Measurements from ENCODE around the gene TTLL1. TPM values are rescaled to one million over a fixed set of nuclear protein-coding genes. Genes with fewer than 3 reads are reported as not detected.
"Not testable (repeated sequence)": the region's sequence is repeated elsewhere in the genome, so short reads cannot be mapped to it uniquely, and the experiment has no call there.

The TTLL1 gene
- polyA plus RNA-seq, 4 donors: 13.1 to 20.9 (median 17.3) TPM

DNA sequence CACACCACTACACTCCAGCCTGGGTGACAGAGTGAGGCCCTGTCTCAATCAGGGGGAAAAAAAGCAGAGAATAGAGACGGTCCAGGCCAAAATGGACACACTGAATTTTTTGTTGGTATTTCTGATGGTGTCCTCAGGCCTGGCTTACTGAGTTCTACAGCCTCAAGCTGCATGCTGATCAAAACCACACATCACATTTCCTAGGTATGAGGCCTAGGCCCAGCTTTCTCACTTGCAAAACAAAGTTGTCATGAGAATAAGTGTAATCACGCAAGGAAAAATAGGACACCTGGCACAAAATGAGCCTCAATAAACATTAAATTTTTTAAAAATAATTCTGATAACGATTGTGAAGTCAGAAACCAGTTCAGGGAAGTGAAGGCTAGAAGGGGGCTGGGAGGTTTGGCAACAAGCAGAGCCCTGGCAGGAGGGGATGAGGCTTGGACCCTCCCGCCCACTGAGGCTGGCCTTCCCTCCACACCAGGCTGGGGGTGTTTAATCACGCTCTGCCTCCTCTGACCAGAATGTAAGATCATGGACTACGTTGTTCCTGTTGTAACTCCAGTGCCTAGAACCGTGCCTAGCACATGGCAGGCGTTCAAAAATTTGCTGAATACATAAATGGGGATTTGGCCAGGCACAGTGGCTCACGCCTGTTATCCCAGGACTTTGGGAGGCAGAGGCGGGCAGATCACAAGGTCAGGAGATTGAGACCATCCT lies 92.4 kb downstream of the TTLL1 start:
- no peak for DNase-seq (ENCODE audit: low read depth in 4 of 4, low spot score in 3 of 4)

DNA sequence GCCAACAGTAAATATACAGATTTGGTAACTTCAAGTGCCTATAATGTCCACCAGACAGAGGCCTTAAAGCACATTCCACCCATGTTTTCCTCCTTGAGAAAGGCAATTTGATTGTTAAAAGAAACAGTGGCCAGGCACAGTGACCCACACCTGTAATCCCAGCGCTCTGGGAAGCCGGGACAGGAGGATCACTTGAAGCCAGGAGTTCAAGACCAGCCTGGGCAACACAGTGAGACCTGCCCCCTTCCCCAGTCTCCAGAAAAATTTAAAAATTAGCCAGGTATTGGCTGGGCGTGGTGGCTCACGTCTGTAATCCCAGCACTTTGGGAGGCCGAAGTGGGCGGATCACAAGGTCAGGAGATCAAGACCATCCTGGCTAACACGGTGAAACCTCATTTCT lies 93.5 kb downstream of the TTLL1 start:
- DNase-seq (ENCODE audit: low read depth in 4 of 4, low spot score in 3 of 4): not testable (repeated sequence)

DNA sequence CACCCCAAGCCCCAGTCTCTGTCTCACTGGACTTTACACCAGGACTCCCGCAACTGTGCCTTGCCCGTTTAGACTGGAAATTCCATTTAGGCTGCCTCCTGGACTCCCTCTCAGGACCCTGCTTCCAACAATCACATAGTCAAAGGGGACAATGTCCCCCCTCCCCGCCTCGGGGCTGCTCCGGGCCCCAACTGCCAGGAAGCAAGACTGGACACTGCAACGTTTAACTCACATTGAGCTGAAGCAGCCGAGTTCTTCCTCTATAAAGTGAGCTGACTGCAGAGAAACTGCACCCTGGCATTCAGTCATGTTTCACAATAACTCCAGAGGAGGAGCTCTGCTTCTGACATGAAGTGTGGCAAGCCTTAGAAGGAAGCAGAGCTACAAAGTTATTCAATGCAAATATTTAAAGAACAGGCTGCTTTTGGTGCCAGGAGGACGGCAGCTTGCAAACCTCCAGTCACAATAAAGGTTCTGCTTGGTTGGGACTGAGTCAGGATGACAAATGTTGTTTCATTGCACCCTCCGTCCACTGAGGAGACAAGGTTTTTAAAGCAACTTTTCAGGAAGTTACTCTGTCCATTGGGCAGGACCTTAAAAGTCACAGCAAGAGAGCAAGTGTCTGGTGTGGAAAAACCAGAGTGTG lies 94.2 kb downstream of the TTLL1 start:
- no peak for DNase-seq (ENCODE audit: low read depth in 4 of 4, low spot score in 3 of 4)

DNA sequence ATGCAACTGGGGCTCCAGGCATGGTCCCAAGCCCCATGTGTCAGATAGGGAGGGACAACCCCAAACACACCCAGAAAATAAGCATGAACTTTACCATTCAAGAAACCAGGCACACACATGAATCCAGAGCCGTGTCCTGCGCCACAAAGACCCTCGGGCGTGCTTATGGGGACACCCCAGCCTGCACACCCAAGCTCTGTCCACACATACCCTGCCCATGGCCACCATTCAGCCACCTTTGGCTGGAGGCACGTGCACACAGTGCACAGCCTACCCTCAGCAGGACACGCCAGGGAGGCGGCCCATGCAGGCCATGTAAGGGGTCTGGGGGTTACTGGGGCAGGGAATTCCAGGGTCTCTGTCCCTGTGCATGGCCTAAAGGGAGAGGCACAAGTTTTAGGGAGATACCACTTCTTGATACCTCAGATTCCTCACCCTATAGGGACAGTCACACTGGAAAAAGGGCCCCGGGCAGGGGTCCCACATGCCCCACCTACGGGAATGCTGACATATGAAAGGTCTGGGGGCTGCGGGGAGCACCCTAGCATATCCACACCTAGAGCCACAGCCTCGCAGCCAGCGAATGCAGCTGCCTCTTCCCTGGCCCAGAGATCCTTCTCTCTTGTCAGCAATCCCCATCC lies 94.8 kb downstream of the TTLL1 start:
- DNase-seq (ENCODE audit: low read depth in 4 of 4, low spot score in 3 of 4): no peak

DNA sequence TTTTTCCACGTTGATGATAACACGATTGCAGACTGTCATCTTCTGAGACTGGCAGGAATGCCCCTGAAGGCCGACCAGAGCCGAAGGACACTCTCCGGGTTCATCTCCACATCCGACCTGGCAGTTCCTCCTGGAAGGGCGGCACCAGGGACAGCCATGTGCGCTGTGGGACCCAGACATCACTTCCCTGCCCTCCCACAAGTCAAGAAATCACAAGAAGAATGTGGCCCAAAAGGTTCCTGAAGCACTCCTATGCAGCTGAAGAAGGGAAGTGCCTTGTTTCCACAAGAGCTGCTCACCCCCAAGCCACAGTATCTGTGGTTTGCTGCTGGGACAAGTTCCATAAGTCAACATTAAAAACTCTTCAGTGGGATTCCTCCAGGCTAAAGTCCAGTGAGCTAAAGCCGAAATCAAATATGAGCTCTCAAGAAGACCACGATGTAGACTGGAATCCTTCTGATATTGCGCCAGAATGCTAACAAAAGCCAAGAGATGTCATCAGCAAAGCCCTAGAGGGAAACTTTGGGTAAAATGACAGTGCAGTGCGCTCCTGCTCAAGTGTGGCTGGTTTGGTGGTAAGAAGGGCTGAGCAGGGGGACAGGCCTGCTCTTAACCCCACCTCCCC lies 95.4 kb downstream of the TTLL1 start:
- DNase-seq (ENCODE audit: low read depth in 4 of 4, low spot score in 3 of 4): no peak

DNA sequence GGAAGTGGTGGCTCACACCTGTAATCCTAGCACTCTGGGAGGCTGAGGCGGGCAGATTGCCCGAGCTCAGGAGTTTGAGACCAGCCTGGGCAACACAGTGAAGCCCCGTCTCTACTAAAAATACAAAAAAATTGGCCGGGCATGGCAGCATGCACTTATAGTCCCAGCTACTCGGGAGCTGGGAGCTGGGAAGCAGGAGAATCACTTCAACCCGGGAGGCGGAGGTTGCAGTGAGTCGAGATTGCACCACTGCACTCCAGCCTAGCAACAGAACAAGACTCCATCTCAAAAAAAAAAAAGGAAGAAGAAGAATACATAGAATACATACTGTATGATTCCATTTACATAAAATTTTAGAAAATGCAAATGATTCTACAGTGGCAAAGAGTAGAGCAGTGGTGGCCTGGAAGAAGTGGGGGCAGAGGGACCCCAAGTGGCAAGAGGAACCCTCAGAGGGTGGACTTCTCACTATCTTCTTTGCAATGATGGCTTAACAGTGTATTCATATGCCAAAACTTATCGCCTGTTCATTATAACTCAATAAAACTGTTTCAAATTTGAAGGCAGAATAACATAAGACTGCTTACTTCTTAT lies 96.2 kb downstream of the TTLL1 start:
- no peak for DNase-seq (ENCODE audit: low read depth in 4 of 4, low spot score in 3 of 4)

DNA sequence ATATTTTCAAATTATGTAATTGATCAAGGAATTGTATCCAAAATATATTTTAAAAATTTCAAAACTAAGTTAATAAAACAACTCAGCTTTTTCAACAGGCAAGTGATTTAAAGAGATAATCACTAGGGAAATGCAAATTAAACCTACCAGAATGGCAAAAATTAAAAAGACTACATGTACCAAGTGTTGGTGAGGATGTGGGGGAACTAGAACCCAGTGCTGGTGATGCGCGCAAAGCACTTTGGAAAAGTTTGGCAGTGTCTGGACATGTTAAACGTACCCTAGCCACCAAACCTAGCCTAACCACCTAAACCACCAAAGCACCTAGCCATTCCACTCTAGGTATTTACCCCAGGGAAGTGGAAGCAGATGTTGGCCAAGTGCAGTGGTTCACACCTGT lies 97.1 kb downstream of the TTLL1 start:
- DNase-seq (ENCODE audit: low read depth in 4 of 4, low spot score in 3 of 4): no peak

DNA sequence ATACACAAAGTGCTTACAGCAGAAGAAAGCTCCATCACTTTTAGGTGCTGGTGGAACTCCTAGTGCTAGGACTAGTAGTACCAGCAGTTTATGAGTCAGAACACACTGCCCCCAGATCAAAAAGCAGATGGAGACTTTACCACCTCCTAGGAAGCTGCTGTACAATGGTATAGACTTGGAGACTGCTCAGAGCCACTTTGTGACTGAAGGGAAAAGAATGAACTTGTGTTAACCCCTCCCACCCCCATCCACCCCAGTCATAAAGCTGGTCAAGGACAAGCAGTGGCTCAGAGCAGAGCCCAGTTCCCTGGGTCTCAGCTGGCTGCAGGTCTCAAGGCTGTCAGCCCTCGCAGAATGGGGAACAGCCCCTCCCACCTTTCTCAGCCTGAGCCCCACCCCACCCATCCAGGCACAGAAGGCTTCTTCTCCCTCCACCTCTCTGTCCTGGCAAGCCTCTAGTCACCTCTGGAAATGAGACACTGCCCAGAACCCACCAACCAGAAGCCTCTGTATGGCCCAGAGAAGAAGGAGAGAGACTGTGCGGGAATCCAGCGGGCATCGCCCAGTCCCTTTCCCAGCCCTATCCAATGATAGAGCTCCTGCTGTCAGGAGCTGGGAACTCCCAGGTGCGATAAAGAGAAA lies 98.1 kb downstream of the TTLL1 start:
- DNase-seq (ENCODE audit: low read depth in 4 of 4, low spot score in 3 of 4): no peak

DNA sequence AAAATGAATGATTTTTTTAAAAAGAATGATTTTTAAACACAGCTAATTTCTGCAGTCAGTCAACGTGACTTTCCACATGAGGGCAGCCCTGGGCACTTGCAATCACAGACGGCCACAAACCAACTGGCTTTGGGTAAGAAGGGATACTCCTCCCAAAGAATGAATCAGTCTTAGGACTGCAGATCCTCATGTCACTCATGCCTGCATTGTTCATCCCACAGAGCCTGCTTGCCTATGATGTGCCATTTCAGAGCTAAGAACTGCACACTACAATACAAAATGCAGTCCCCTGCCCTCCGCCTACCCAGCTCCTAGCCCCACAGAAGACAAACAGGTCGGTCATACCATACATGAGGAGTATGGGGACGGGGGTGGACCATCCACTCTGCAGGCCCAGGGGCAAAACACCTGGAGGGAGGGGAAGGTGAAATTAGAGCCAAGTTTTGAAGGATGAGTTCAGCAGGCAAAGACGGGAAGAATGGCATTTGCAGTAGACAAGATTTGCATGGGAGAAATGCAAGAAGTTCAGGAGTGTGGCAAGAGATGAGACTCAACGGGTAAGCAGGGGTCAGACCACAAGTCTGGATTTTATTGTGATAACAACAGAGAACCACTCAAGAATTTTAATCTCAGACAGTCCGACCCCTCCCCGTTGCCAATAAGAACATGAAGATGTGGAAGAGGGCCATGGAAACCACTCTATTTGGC lies 98.9 kb downstream of the TTLL1 start:
- no peak for DNase-seq (ENCODE audit: low read depth in 4 of 4, low spot score in 3 of 4)

Other genes with a start within 250 kb of the TTLL1 start
- 10 to 100 TPM; 44.8 to 59.5 (median 55.0) TPM for gene ARFGAP3, start 232.1 kb downstream of the TTLL1 start, polyA plus RNA-seq (ENCODE audit: insufficient read length in 4 of 4)
- gene PACSIN2, start 74.2 kb downstream of the TTLL1 start, polyA plus RNA-seq (ENCODE audit: insufficient read length in 4 of 4): 10 to 100 TPM; 37.4 to 68.4 (median 63.4) TPM
- gene BIK, start 21.4 kb upstream of the TTLL1 start, polyA plus RNA-seq (ENCODE audit: insufficient read length in 4 of 4): 1 to 10 TPM in 2 of 4 donors, under 1 TPM in 2; 0.42 to 1.4 (median 0.95) TPM
- gene MCAT, start 54.0 kb upstream of the TTLL1 start, polyA plus RNA-seq (ENCODE audit: insufficient read length in 4 of 4): 10 to 100 TPM; 10.2 to 29.1 (median 18.8) TPM
- 10 to 100 TPM; 18.4 to 36.3 (median 22.1) TPM for gene TSPO, start 62.2 kb upstream of the TTLL1 start, polyA plus RNA-seq (ENCODE audit: insufficient read length in 4 of 4)
- gene TTLL12, start 97.7 kb upstream of the TTLL1 start, polyA plus RNA-seq (ENCODE audit: insufficient read length in 4 of 4): 10 to 100 TPM; 21.0 to 31.3 (median 24.6) TPM